SK-N-SH treated with all-trans-retinoic acid at 6 μM for 48 hours (cell line): ENCODE results near the gene ABHD11.
"Not testable (repeated sequence)": the region's sequence is repeated elsewhere in the genome, so short reads cannot be mapped to it uniquely, and the experiment has no call there.

Source experiments
- ATAC-seq: fragments of 200-7000 bp; cut with Tn5 transposase; 3 replicates; pipeline ENCODE4 v1.9.1; 2020; ENCODE audit warnings: mild to moderate bottlenecking, moderate library complexity
- CSDC2 ChIP-seq: fragments of 250-450 bp; sonication (Bioruptor Pico); IDR thresholded peaks from 2 replicates; pipeline ENCODE4 v1.5.0; 2020; ENCODE audit warnings: mild to moderate bottlenecking, moderate library complexity
- ESRRG ChIP-seq: fragments of 250-450 bp; sonication (Bioruptor Pico); IDR thresholded peaks from 2 replicates; pipeline ENCODE4 v1.6.1; 2021; ENCODE audit warnings: mild to moderate bottlenecking
- GLIS3 ChIP-seq: fragments of 250-450 bp; sonication (Bioruptor Pico); IDR thresholded peaks from 2 replicates; pipeline ENCODE4 v1.5.0; 2020; ENCODE audit warnings: mild to moderate bottlenecking, moderate library complexity
- OSR1 ChIP-seq: fragments of 250-450 bp; sonication (Bioruptor Pico); IDR thresholded peaks from 2 replicates; pipeline ENCODE4 v1.8.0; 2022; ENCODE audit warnings: moderate library complexity, mild to moderate bottlenecking, inconsistent platforms
- PATZ1 ChIP-seq: fragments of 250-450 bp; sonication (Bioruptor Pico); IDR thresholded peaks from 2 replicates; pipeline ENCODE4 v1.8.0; 2020; ENCODE audit warnings: mild to moderate bottlenecking, moderate library complexity, borderline replicate concordance
- RARB ChIP-seq: fragments of 250-450 bp; sonication (Bioruptor Pico); IDR thresholded peaks from 2 replicates; pipeline ENCODE4 v1.8.0; 2021; ENCODE audit warnings: mild to moderate bottlenecking, moderate library complexity
- SNAI2 ChIP-seq: fragments of 250-450 bp; sonication (Bioruptor Pico); IDR thresholded peaks from 2 replicates; pipeline ENCODE4 v1.5.0; 2020; ENCODE audit warnings: mild to moderate bottlenecking, moderate library complexity
- TCF4 ChIP-seq: fragments of 250-450 bp; sonication (Bioruptor Pico); IDR thresholded peaks from 2 replicates; pipeline ENCODE4 v1.8.0; 2021; ENCODE audit warnings: mild to moderate bottlenecking, moderate library complexity, borderline replicate concordance
- TSHZ2 ChIP-seq: fragments of 250-450 bp; sonication (Bioruptor Pico); IDR thresholded peaks from 2 replicates; pipeline ENCODE4 v1.5.0; 2020; ENCODE audit warnings: mild to moderate bottlenecking, moderate library complexity
- ZC3H10 ChIP-seq: fragments of 250-450 bp; sonication (Bioruptor Pico); IDR thresholded peaks from 2 replicates; pipeline ENCODE4 v1.5.1; 2021; ENCODE audit warnings: mild to moderate bottlenecking, moderate library complexity
- ZFP3 ChIP-seq: fragments of 250-450 bp; sonication (Bioruptor Pico); IDR thresholded peaks from 2 replicates; pipeline ENCODE4 v1.5.0; 2020; ENCODE audit warnings: mild to moderate bottlenecking, moderate library complexity
- ZFP30 ChIP-seq: fragments of 450-650 bp; formaldehyde crosslinking; IDR thresholded peaks from 2 replicates; pipeline ENCODE4 v1.5.0; 2022; ENCODE audit warnings: mild to moderate bottlenecking, moderate library complexity
- ZNF565 ChIP-seq: fragments of 450-650 bp; formaldehyde crosslinking; conservative IDR thresholded peaks from 2 replicates; pipeline ENCODE4 v1.5.0; 2020; ENCODE audit warnings: low read depth, mild to moderate bottlenecking, moderate library complexity
- ZNF70 ChIP-seq: fragments of 450-650 bp; formaldehyde crosslinking; IDR thresholded peaks from 2 replicates; pipeline ENCODE4 v1.5.0; 2020; ENCODE audit warnings: mild to moderate bottlenecking, moderate library complexity
- ZNF8 ChIP-seq: fragments of 450-650 bp; formaldehyde crosslinking; IDR thresholded peaks from 2 replicates; pipeline ENCODE4 v1.5.0; 2020; ENCODE audit warnings: mild to moderate bottlenecking, moderate library complexity
- TF ChIP-seq, protein P1 (sequence below): fragments of 250-450 bp; sonication (Bioruptor Pico); IDR thresholded peaks from 2 replicates; pipeline ENCODE4 v1.5.1; 2021; ENCODE audit warnings: mild to moderate bottlenecking, moderate library complexity
- TF ChIP-seq, protein P2 (sequence below): fragments of 250-450 bp; sonication (Bioruptor Pico); IDR thresholded peaks from 2 replicates; pipeline ENCODE4 v1.5.1; 2020; ENCODE audit warnings: low read depth, mild to moderate bottlenecking, moderate library complexity

Gene ABHD11

GRCh38 chr7:73715648-73716317, 22.8 kb downstream of the ABHD11 start:
- peak; percentile 81 for ATAC-seq
- no peak for TF ChIP-seq RARB
- no peak for TF ChIP-seq ZFP30 (CRISPR knock-in tag)
- no peak for TF ChIP-seq ESRRG (CRISPR knock-in tag)
- TF ChIP-seq, protein P1, sequence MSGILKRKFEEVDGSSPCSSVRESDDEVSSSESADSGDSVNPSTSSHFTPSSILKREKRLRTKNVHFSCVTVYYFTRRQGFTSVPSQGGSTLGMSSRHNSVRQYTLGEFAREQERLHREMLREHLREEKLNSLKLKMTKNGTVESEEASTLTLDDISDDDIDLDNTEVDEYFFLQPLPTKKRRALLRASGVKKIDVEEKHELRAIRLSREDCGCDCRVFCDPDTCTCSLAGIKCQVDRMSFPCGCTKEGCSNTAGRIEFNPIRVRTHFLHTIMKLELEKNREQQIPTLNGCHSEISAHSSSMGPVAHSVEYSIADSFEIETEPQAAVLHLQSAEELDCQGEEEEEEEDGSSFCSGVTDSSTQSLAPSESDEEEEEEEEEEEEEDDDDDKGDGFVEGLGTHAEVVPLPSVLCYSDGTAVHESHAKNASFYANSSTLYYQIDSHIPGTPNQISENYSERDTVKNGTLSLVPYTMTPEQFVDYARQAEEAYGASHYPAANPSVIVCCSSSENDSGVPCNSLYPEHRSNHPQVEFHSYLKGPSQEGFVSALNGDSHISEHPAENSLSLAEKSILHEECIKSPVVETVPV (CRISPR knock-in tag): no peak
- no peak for TF ChIP-seq ZNF565
- no peak for TF ChIP-seq PATZ1 (CRISPR knock-in tag)
- TF ChIP-seq SNAI2 (CRISPR knock-in tag): no peak
- no peak for TF ChIP-seq GLIS3 (CRISPR knock-in tag)
- no peak for TF ChIP-seq ZC3H10 (CRISPR knock-in tag)
- TF ChIP-seq, protein P2, sequence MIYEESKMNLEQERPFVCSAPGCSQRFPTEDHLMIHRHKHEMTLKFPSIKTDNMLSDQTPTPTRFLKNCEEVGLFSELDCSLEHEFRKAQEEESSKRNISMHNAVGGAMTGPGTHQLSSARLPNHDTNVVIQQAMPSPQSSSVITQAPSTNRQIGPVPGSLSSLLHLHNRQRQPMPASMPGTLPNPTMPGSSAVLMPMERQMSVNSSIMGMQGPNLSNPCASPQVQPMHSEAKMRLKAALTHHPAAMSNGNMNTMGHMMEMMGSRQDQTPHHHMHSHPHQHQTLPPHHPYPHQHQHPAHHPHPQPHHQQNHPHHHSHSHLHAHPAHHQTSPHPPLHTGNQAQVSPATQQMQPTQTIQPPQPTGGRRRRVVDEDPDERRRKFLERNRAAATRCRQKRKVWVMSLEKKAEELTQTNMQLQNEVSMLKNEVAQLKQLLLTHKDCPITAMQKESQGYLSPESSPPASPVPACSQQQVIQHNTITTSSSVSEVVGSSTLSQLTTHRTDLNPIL (CRISPR knock-in tag): no peak
- no peak for TF ChIP-seq TCF4 (CRISPR knock-in tag)
- TF ChIP-seq TSHZ2: no peak
- no peak for TF ChIP-seq ZNF8
- no peak for TF ChIP-seq ZFP3 (CRISPR knock-in tag)
- TF ChIP-seq OSR1 (CRISPR knock-in tag): no peak
- no peak for TF ChIP-seq CSDC2

DNA sequence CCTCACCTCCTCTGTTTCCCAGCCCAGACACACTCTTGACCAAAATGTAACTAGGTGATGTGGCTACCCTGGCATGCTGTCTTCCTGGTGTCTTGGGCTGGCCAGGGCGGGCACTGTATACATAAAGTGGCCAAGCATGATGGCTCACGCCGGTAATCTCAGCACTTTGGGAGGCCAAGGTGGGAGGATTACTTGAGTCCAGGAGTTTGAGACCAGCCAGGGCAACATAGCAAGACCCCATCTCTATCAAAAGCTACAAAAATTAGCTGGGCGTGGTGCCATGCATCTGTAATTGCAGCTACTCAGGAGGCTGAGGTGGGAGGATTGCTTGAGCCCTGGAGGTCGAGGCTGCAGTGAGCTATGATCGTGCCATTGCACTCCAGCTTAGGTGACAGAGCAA, 25.3 kb downstream of the ABHD11 start:
- ATAC-seq: not testable (repeated sequence)

DNA sequence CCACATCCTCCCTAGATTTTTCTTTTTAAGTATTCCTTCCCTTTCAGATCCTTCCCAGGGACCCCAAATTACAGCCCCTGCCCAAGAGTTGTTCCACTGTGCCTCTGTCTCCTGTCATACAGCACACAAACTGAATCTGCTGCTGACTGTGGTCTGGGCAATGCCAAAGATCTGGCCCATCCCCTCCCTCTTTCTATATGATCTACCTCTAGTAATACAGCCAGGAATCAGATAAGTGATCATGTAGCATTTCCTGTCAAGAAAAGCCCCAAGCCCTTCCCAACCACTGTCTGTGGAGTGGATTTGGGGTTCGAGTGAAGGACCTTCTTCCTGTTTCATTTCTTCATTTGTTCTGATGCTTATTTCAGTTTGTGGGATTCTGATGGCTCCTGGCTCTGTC, 25.8 kb downstream of the ABHD11 start:
- no peak for ATAC-seq
- peak; percentile 100 for TF ChIP-seq ZNF70 (CRISPR knock-in tag)
- no peak for TF ChIP-seq PATZ1 (CRISPR knock-in tag)
- TF ChIP-seq, protein P1 (CRISPR knock-in tag): no peak
